Measurements from ENCODE around the gene PAX2. TPM values are rescaled to one million over a fixed set of nuclear protein-coding genes. Genes with fewer than 3 reads are reported as not detected.

The PAX2 gene
- total RNA-seq, 1 donor from 2014 or later: not detected

DNA sequence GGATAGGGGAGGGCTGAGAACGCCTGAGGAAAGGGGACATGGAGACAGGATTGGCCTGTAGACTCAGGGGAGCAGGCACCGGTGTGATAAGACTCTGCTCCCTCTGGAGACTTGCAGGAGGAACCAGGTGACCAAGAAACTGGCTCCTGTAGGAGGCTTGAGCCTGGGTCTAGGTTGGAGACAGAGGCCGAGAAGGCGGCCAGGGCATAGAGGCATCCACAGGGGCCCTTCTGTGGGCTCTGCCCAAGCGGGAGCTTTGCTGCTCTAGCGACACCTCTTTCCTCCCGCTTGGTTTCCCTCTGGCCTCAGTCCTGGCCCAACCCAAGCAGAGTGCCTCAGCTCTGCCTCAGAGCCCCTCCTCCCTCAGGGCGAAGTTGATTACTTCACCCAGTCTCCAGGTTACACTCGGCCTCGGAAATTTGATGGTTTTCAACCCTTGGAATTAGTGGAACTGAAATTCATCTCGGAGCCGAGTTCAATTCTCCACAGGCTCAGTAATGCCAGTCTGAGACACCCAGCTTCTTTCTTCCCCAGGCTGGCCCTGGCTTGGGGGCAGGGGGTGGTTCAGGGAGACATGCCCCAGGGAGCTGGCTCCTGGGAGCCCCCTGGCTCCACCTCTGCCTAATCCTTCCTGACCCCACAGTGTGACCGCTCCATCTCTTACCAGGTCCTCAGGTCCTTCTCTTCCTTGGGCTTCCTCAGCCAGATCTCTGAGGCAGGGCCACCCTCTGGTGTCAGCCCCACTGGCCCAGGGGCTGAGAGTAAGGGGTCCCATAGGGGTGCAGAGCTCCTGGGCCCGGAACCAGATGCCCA lies 60.4 kb downstream of the PAX2 start:
- DNase-seq (ENCODE audit: low spot score) (no peak), ATAC-seq (no peak)
- intact Hi-C loops (cut with DNase I): no loop called here

- DNase-seq (ENCODE audit: low spot score) (no peak), ATAC-seq (no peak)
- intact Hi-C loops (cut with DNase I): no loop called here
These were observed 60.9 kb downstream of the PAX2 start for GRCh38 chr10:100806356-100806645.

GRCh38 chr10:100807241-100807951 lies 62.0 kb downstream of the PAX2 start:
- DNase-seq (ENCODE audit: low spot score) (no peak), ATAC-seq (no peak)
- intact Hi-C loops (cut with DNase I): no loop called here

GRCh38 chr10:100808876-100809275 lies 63.5 kb downstream of the PAX2 start:
- DNase-seq (ENCODE audit: low spot score) (no peak), ATAC-seq (no peak)
- intact Hi-C loops (cut with DNase I): no loop called here

- ATAC-seq (no peak), DNase-seq (ENCODE audit: low spot score) (no peak)
- intact Hi-C loops (cut with DNase I): no loop called here
These were observed 64.9 kb downstream of the PAX2 start for GRCh38 chr10:100810091-100810834.

DNA sequence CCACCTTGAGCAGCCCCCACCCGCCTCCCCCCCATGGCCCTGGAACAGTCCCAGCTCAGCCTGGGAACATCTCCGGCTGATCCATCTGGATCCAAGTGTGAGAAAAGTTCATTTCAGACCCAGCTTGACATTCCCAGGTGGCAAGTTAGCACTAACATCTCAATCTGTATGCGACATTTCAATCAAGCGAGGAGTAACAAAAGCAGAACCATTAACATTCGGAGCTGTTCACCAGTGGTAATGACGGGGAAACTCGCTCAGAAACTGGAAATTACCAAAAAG lies 65.4 kb downstream of the PAX2 start:
- intact Hi-C loops (cut with DNase I): no loop called here
- ATAC-seq (no peak), DNase-seq (ENCODE audit: low spot score) (no peak)

DNA sequence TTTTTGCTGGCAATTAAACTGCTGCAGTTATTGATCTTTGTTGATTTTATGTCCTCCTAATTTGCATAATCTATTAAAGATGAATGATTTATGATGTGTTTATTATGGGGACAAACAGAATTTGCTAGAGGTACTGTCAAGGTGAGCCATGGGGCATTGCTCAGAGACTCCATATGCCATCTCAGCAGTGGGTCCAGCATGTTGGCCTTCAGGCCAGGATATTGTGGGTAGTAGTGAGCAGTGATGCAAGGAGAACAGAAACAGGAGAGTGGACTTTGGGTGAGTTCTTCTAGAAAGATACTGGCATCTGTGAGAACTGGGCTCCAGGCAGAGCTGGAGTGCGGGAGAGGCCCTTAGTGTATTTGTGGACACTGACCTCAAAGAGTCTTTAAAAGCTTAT lies 65.9 kb downstream of the PAX2 start:
- intact Hi-C loops (cut with DNase I): no loop called here
- DNase-seq (ENCODE audit: low spot score) (no peak), ATAC-seq (no peak)

DNA sequence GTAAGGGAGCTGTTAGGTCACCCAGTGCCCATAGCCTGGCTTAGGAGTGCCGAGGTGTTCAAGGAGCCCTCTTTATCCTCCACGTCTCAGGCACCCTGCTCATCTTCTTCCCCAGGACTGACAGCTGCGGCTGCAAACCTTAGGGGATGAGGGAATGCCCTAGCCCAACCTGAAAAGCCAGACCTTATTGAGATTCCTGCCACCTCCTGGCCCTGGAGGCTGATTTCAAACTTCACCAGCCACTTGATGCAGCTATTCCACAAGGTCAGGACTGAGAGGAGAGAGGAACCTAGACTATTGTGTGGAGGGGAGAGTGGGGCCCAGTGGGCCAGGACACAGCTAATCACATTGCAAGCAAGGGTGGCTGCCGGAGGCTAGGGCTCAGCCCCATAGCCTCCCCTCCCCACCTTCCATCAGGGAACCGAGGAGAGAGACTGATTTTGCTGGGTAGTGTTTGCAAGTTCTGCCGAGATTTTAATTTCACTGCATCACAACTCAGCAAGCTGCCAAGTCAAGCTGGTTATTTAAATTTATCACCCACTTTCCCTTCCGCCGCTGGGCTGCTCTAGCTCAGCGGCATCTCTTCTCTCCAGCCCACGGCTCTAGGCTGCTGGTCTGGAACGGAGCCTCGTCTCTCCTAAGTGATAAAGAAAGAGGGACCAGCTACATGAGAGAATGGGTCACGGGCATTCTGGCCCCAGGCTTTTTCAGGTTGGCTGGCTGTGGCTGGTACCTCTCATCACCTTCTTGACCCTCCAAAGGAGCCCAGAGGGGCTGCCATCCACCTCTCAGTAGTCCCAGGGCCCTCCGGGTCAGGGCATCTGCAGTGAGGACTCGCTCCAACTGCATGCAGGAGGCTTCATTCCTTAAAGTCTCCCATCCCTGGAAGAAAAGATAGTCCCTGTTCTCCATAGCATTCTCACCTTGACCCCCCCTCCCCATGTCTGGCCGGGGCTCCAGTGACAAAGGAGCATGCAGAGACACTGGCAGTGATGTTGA lies 66.7 kb downstream of the PAX2 start:
- intact Hi-C loops (cut with DNase I): no loop called here
- DNase-seq (ENCODE audit: low spot score): no peak
- no peak for ATAC-seq

DNA sequence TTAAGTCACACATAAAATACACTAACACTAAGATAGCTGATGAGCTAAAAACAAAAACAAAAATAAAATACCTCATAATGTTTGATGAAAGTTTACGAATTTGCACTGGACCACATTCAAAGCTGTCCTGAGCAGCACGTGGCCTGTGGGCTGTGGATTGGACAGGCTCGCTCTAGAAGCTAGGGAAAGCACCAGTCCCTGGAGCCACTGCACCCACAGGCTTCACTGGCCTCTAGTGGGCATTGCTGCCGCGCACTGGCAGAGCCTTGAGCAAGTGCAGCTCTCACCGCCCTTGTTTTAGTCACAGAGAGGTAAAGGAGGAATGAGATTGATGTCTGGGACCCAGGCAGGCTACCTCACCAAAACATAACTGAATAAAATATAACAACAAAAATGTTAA lies 67.6 kb downstream of the PAX2 start:
- DNase-seq (ENCODE audit: low spot score): no peak
- intact Hi-C loops (cut with DNase I): no loop called here
- ATAC-seq: no peak

DNA sequence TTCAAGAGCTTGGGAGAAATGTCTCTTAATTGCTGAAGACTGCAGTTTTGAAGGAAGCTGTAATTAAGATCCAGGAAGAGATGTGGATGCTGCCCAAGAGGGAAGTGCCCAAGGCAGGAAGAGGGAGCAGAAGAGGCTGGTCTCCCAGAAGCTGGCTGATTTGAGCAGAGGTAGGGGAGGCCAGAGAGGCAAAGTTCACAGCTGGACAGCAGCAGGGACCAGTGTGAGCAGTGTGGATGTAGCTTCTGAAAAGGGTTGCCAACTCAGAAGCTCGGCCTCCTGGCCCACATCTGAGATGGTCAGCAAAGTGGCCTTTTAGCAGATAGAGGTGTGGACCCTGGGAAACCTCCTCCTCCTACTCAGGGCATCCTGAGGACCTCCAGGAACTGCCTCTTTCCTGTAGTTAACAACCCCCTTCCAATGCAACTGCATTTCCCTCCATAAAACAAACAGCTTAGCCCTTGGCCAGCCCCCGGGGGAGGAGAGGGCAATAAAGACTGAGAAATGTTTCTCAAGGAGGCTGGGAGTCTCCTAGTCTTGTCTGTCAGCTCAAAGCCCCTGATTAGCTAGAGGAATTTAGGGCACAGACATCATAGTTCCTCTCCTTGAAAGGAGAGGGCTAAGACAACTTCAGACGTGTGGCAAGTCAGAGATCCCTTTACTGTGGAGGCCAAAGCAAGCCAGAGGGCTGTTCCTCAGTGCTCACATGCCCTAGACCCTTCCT lies 69.5 kb downstream of the PAX2 start:
- intact Hi-C loops (cut with DNase I): no loop called here
- ATAC-seq (no peak), DNase-seq (ENCODE audit: low spot score) (no peak)

DNA sequence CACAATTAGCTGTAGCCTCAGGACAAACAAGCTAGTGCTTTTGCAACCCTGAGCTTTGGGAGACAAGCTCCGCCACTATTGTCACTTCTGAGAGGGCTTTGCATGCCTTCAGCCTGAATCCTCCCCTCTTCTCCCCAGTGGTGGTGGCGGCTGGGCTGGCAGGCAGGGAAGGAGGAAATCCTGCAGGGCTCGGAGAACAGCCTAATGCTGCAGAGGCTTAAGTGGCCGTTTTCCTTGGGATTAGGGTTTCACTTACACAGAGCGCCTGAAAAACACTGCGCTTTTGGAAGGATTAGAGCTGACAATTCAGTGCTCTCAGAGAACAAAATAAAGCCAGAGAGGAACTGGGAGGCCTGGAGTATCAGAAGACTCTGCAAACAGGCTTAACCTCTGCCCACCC lies 71.3 kb downstream of the PAX2 start:
- intact Hi-C loops (cut with DNase I): no loop called here
- ATAC-seq (no peak), DNase-seq (ENCODE audit: low spot score) (no peak)

GRCh38 chr10:100817268-100817839 lies 72.0 kb downstream of the PAX2 start:
- no peak for ATAC-seq
- intact Hi-C loops (cut with DNase I): no loop called here
- DNase-seq (ENCODE audit: low spot score): no peak

GRCh38 chr10:100819424-100819823 lies 74.0 kb downstream of the PAX2 start:
- intact Hi-C loops (cut with DNase I): no loop called here
- no peak for DNase-seq (ENCODE audit: low spot score)
- no peak for ATAC-seq

- DNase-seq (ENCODE audit: low spot score): no peak
- ATAC-seq: no peak
- intact Hi-C loops (cut with DNase I): no loop called here
These were observed 77.8 kb downstream of the PAX2 start for GRCh38 chr10:100823194-100823593.

DNA sequence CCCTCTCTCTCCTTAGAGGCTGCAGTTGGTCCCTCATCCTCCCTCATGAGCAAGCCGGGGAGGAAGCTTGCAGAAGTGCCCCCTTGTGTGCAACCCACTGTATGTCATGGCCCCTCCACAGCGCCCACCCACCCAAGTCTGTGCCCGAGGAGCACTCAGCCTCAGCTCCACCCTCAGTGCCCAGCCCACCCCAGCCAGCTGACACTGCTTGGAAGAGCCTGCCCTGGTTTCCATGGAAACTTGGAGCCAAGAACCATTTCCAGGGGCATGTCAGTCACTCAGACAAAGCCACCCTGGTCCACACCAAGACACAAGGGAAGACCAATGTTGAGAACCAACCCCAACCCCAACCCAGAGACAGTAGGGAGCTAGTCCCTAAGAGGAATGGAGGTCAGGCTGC lies 79.5 kb downstream of the PAX2 start:
- ATAC-seq: no peak

GRCh38 chr10:100825325-100825875 lies 80.0 kb downstream of the PAX2 start:
- no peak for DNase-seq (ENCODE audit: low spot score)
- intact Hi-C loops (cut with DNase I): no loop called here
- no peak for ATAC-seq

More for the DNA sequence above, 79.5 kb downstream of the PAX2 start:
- no peak for DNase-seq (ENCODE audit: low spot score)
- intact Hi-C loops (cut with DNase I): no loop called here

- no peak for ATAC-seq
- intact Hi-C loops (cut with DNase I): no loop called here
- no peak for DNase-seq (ENCODE audit: low spot score)
These were observed 80.8 kb downstream of the PAX2 start for GRCh38 chr10:100826031-100826651.

GRCh38 chr10:100826661-100826982 lies 81.2 kb downstream of the PAX2 start:
- ATAC-seq: no peak
- intact Hi-C loops (cut with DNase I): no loop called here
- DNase-seq (ENCODE audit: low spot score): no peak

All from sciatic nerve (tissue), 2 donors.